Right renal pelvis (tissue), 4 donors: ENCODE data around the gene TNIK. TPM values are rescaled to one million over a fixed set of nuclear protein-coding genes. Genes with fewer than 3 reads are reported as not detected.

Source experiments
- DNase-seq, 4 donors: peaks; one replicate each; pipeline ENCODE4 v3.0.0-alpha.2; 2013; ENCODE audit warnings: low read depth in 4 of 4, low spot score in 3 of 4, missing footprints in 1 of 4
- polyA plus RNA-seq, 4 donors: library from polyadenylated mRNA; unstranded; fragments of 120-200 nt; gene quantifications; one replicate each; pipeline ENCODE4 v1.2.1, GENCODE V29; 2013; ENCODE audit not compliant: insufficient read length in 4 of 4

TNIK gene
- polyA plus RNA-seq, 4 donors, result 16.1 to 21.5 (median 18.6) TPM

DNA sequence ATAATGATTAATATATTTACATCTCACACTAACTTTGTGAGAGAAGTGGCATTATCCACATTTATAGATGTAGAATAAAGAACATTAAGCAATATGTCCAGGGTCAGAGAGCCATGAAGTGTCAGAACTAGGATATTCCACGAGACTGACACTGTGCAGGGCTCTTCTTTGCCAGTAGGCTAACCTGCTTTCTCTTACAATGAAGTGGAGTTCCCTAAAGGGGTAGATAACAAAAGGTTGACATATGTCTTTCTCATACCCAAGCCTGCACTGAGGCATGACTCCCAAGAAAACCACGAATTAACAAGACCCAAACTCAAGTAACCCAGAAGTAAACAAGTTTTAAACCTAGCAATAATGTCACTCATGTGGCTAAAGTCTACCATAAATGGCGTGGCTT lies 242.1 kb downstream of the TNIK start:
- DNase-seq, result no peak

DNA sequence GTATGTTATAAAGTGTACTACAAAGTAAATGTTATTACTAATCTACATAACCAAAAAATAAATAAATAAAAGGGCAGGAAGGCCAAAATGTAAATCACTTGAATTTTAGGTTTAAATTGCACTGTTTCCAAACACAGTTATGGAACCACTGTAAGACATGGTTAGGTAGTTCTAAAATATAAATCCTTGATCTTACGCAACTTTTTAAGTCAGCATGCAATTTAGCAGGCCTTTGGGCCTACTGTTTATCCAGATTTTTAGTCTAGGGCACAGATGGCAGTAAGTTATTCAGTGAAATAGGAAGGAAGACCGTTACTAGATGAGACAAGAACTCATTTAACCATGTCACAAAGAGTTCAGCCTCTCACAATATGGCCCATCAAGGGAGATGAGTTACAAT lies 246.3 kb downstream of the TNIK start:
- DNase-seq, result no peak

DNA sequence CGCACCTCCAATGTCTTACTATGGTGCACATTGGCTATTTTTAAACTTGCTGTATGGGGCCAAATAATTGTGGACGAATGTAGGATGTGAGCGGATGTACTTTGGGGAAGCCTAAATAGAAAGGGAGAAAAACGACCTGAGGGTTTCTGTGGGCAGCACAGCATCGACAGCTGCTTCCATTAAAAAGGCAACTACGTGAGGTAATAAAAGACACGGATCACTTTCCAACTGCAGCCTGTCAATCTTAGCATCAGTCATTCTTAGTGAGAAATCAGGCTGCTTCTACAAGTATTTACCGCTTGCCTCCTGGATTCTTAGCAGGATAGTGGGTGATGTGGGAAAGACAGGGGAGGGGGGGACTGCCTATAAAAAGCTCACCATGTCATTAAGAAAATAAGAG lies 247.0 kb downstream of the TNIK start:
- no peak for DNase-seq

DNA sequence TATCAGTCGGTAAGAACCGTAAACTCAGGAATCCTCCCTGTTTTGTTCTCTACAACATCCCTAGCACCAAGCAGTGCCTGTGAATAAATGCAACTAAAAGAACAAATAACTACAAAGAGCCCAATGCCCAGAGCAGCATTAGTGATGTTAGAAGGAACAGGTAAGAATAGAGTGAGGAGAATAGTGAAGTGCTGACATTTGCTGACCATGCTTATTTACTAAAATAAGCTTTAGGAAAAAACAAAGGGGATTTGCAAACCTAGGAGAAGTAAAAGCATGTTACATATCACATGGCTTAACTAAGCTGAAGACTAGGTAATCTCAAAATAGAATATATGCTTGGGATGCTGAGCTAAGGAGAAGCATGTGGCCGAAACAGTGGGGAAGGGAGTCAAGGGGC lies 247.6 kb downstream of the TNIK start:
- no peak for DNase-seq

DNA sequence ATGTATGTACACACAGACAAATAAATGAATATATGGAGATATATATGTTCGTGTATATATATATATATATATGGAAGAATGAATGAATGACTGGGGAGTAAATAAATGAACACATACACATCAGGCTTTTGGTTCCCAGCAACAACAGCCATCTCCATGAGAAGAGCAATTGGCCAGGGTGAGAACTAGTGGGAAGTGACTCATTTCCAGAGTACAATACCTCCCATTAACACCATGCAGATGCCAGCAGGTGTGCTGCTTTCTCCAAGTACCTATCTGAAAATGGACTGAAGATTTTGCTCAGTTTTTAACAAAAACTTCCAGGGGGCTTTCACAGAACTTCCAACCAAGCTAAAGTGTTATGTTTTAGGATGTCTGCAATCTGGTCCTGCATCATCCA lies 253.9 kb downstream of the TNIK start:
- no peak for DNase-seq

DNA sequence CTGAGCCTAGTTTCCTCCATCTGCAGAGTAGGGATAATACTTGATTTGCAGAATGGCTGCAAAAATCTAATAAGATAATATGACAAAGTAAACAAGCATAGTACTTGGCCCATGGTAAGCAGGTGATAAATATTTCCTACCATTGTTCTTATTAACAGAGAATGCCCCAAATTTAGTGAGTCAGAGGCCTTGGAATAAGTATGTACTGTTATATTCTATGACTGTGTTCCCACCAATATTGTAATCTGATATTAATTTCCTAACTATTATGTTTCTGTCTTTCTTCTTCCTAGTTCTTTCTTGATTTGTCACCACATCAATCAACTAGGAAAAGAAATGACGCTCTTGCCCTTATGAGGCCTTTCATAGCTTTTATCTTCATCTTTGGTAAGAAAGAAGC lies 255.3 kb downstream of the TNIK start:
- no peak for DNase-seq

DNA sequence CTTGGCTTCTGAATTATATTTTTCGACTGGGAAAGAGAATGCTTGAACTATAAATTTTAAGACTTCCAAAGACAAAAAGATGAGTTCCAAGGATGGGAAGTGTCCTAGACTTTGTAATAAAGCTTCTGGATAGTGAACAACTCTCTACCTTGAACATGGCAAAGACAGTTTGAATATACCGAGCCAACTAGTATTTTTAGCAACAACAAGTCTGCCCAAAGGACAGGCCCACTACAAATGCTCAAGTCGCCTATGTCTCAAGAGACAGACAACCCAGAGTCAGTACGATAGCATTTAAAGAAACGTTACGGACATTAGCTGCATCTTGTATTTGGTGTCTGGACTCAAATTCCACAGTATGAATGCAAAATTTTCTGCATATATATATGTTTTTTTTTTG lies 258.4 kb downstream of the TNIK start:
- DNase-seq, result no peak

DNA sequence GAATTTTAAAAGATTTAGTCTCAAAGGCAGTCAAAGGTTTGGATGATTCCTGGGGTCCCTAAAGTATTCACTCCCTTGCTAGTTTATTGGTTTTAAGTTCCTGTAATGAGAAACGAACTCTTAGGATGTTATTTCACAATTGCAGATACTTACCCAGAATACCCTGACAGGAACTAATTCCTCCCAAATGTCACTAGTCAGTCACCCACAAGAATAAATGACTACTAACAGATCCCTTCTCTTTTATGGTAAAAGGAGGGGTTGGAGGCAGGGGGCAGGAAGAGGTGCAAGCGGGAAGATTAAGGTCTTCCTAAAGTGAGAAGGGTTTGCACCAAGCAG lies 259.5 kb downstream of the TNIK start:
- no peak for DNase-seq

DNA sequence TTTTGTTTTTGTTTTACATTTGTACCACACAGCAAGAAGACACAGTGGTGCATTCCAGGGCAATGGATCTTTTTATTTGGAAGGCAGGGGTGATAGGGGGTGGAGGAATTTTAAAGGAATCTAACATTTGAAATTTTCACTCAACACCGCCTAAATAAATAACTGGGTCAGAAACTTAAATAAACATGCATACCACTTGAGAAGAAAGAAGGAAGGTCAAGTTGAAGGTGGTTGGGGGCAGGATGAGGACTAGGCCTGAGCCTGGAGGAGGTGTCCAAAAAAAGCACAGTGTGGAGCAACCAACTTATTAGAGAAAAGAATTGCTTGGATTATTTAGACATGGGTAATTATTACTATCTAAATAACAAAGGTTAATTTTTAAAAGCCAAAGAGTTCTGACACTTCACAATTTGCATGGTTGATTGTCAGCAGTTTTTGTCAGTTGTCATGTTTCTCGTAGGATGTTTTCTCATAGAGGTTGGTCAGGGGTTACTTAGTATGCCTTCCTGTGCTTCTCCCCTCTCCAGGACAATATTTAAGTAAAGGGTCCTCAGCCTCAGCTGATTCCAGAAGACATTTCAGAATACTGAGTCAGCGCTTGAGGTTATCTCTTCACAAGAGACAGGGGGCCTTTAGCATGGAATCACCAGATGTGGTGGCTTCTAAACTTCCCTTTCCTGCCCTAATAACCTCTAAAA lies 260.0 kb downstream of the TNIK start:
- DNase-seq, result no peak

DNA sequence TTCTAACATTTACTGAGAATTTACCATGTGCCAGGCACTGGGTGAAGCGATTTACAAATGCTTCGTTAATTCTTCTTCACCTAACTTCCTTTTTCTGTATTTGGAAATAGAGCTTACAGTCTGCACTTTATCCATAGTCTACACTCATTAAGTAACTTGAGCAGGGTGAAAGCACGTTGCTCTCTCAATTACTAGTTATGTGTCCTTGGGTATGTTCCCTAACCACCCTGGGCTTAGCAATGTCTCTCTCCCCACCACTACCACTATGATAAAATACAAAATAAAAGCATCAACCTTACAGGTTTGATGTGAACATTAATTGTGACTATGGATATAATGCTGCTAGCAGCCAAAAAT lies 260.8 kb downstream of the TNIK start:
- DNase-seq, result no peak

DNA sequence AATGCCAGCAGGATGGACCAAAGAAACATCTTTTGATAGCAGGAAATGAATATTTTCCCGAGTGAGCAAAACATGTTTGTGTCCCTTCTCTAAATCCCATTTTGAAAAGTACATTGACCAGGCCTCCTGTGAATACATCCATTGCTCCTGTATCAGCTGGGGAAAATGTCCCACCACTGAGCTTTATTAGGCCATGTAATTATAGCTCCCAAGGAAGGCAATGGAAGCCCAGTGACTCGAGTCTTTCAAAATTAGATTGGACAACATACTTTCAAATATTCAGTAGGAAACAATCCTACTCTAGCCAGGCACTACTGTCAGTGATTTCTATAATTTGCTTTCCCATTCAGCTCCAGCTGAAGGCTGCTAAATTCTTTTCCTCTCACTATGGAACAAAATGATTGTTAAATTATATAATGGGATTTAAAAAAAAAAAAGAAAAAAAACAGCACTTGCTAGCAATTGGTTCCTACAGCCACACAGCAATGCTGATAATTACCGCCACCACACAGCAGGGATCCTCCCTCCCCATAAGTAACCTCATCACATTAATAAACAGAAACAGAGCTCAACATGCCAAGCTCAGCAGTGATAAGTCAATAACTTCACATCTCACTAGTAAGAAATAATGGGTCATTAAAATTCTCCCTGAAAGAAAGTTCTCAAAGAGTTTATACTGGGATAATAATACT lies 261.3 kb downstream of the TNIK start:
- no peak for DNase-seq

DNA sequence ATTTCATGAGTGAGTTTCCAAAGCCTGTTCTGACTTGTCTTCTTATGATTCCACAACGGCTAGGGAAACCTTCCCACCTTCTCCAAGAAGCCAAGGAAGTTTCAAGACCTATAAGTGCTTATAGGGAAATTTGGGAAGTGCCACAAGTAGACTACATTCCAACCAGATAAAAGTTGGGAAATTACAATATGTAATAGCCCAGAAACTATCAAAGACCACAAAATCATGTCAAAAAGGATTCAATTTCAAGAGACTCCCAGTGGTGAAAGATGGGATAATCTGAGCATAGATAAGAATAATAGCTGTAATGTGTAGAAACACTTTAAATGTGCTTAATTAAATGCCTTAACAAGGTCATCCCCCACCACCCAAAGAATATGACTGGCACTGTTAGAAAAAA lies 264.5 kb downstream of the TNIK start:
- no peak for DNase-seq

DNA sequence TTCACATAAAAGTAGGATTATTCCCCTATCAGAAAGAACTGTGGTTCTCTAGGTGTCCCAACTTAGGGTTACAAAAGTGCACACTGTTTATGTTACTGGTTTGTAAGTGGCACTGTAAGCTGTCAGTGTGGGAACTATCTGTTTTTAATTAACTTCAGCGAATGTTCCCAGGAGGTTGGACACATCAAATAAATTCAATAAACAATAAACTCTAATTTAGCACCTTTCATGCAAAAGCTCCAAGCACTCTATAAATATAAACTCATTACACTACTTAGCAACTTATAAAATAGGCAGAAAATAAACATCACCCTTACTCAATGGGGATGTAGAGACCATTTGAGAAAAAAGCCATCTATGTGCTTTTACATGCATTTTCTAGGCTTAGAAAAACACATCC lies 265.2 kb downstream of the TNIK start:
- DNase-seq, result no peak

DNA sequence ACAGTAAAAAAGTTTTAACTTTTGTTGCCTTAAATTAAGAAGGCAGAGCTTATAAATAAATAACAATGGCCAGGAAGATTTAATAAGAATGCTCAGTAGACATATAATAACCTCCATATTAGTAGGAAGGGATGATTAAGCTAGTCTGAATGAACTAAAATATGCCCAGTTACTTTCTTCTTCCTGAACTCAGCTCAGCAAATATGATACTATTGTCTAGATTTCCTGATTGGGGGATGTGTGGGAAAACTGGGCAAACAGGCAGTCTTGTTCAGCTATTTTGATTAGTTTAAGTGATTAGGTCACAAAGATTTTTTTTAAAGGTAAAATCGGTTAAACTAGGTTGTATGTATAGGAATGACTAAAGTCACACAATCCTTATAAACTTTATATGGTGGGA lies 266.5 kb downstream of the TNIK start:
- DNase-seq, result no peak

DNA sequence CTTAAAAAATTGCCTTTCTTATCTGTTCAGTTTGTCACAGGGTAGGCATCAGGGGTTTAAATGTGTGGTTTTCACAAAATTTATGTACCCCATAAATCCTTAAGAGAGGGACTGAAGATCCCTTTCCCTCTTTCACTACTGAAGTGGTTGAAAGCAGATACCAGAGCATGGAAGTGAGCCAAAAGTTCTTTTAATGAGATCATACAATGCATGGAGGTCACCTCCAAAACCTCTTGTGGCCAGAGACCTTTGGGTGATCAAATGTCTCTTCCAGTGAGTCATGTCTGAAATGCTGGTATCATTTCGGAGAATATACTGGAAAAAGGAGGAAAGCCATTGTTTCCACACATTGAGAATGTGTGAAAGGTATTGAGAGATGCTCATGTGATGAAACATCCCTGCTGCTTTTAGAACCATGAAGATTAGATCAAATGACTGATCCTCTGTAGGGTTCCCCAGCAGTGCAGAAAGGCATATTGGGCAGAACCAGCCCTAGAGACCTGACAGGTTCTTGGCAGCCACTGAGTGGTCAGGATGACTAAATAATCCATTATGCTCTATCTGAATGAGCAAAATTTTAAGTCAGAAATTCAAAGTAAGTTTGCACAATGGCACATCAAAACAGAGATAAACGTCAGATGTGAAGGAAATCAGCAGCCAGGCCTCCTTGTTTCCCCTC lies 267.9 kb downstream of the TNIK start:
- DNase-seq, result no peak

DNA sequence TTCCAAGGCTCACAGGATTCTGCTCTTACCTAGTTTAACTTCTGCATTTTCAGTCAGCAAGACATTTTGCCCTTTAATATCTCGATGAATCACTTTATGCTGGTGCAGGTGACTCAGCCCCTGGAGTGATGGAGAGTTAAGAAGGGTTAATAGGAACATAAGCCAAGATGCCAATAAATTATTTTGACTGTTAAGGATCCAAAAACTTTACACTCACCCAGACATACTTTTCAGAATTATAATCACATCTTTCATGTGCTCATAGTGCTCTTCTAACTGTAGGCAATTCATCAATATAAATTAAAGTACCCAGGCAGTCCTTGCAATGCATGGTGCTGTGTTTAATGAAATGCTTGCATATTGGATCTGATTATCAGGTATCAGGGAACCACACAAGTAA lies 269.5 kb downstream of the TNIK start:
- no peak for DNase-seq

DNA sequence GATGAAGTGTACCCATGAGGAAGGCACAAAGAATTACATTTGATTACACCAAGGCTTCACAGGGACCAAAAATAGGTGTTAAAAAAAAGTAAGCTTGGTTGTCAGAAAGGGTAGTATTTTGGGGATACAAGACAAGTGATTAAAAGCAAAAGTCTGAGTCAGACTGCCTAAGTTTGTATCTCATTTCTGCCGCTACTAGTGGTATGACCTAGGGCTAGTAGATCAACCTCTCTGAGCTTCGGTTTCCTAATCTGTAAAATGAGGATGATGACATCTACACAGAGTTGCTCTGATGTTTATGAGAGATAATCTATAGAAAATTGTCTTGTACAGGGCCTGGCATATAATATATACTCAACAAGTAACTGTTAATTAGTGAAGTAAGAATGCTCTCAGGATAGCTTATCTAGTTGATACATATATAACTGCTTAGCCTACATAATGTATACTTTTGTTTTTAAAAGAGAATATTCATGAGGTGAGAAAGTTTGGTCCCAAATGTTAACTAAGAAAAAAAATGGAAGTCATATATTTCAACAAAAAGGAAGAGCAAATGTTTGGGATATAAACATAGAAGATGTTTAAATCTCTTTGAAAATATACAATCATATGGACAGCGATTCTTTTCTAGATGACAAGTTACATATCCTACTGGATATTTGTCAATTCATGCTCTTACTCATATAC lies 270.7 kb downstream of the TNIK start:
- DNase-seq, result no peak

DNA sequence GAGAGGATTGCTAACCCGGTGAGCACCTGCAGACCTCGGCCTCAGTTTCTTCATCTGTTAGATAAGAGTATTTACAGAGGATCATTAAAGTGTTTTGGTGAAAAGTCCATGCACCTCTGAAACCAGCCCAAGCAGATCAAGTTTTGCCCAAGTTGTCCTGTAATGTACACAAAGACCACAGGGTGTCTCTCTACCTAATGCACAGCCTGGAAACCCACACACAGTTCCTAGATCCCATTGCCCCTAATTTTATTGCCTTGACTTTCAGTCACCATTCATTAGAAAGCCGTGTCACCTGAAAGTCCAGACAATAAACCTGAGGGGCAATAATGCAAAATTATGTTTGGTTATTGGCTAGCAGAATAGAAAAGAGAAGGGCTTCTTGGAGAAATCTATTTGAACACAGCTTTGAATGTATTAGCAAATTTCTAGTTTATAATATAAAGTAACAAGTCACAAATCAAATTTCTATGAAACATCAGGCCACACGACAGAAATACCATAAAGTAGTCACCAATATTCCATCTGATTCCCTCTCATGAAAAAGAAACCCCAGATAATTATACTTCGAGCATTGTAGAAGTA lies 272.4 kb downstream of the TNIK start:
- no peak for DNase-seq

DNA sequence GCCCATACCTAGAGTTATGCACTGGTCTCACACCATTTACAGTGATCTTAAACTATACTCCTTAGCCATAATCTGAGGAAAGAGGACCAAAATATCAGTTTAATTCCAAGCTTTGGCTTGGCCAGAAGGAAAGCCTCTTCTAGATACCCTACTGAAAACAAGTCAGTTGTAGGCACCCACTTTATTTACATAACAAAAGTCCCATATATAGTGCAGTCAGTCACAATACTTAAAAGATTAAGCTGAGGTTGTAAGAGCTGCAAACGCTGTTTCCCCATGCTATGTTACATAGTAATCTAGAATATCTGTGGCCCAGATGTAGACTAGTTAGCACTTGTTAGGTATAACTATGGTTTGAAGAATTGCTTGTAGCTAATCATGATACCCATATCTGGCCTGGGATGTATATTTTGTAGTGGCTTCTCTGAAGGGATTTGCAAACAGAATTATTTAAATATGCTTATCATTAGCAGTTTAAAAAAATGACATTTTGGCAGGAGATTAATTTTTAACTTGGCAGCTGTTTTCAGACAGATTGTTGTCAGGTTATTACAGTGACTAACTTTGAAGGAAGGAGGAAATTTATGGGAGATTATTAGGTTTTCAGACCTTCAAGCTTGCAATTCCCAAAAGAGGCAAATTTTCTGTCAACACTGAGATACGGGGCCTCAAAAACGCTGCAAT lies 273.2 kb downstream of the TNIK start:
- DNase-seq, result no peak

DNA sequence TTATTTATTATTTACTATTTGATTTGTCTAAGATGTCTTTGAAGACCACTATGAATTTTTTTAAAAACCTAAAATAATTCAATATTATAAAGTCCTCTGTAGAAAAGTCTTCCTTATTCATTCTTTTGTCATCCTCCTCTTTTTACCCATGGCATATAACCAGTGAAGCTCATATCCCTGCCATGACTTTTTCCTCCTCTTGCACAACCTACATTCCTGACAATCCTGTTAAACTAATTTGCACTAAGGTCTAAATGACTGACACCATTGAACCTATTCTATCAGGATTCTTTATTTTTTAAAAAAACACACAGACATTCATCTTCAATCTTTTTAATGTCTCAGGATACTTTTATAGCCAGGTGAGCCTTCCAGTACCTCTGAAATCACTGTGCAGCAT lies 273.8 kb downstream of the TNIK start:
- no peak for DNase-seq

DNA sequence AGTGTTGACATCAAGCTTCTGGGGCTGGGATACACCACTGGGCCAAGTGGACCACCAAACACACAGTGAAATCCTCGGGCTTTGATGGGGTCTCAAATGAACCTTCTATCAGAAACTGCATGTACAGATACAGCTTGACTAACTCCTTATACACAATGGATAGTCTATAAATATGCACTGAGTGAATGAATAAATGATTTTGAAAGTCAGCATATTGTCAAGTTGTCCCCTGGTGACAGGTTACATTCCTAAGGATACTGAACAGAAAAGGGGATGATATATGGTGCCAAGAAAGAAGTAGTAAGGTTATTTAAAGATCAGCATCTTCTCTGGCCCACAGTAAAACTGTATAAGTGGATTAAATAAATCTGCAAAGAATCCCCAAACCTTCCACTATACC lies 274.2 kb downstream of the TNIK start:
- DNase-seq, result no peak
